NCI-H69 (cell line): ENCODE measurements around the gene FAHD2A.
"Not testable (repeated sequence)": the region's sequence is repeated elsewhere in the genome, so short reads cannot be mapped to it uniquely, and the experiment has no call there.

ENCODE experiments used
- DNase-seq: peaks from one replicate; lab custom pipeline; 2025; lab: John Stamatoyannopoulos, UW

FAHD2A gene

GRCh38 chr2:95435162-95435871, 32.8 kb downstream of the FAHD2A start:
- not testable (repeated sequence) for DNase-seq

- DNase-seq, result not testable (repeated sequence)
Measured at GRCh38 chr2:95435872-95436209, 33.3 kb downstream of the FAHD2A start.

DNA sequence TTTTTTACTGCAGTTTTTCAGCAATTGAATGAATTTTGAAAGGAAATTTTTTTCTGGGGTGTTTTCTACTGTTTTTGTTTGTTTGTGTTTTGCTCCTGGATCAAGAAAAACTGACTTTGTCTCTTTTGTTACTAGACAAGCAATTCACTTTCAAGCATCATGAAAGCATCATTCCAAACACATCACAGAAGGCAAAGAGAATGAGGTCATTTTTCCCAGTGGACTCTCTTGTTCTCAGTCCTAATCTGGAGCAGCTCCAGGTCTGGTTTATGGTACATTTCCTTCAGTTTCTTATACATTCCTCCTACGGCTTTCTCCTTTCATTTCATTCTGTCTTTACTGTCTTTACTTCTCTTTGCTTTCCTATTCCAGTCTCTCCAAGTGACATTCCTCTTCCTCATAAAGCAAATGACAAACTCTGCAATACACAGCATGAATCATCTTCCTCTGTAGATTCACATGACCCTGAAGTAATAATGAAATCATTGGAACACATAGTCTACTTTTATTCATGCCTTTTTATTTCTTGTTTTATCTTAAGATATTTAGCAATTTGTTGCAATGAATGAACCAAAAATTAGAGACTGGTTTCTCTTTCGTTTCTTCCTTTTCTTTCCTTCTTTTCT, 40.1 kb downstream of the FAHD2A start:
- DNase-seq, result not testable (repeated sequence)

- not testable (repeated sequence) for DNase-seq
Measured at GRCh38 chr2:95445317-95445716, 42.8 kb downstream of the FAHD2A start.

DNA sequence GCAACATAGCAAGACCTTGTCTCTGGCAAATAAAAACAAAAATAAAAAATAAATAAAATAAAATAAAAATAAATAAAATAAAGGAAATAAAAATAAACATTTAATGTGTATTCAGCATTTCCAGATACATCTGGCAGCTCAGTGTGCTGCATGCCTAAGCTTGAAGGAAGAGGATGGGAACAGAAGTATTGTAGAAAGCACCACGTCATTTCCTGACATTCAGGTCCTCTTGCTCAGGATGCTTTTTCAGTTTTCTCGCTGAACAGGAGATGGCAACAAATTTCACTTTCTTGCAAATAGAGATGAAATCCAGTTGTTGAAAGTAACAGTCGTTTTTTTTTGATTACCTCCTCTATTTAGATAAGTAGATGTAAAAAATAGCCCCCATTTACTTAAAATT, 60.8 kb downstream of the FAHD2A start:
- DNase-seq, result not testable (repeated sequence)
